ENCODE measurements around the gene APOL4.

DNA sequence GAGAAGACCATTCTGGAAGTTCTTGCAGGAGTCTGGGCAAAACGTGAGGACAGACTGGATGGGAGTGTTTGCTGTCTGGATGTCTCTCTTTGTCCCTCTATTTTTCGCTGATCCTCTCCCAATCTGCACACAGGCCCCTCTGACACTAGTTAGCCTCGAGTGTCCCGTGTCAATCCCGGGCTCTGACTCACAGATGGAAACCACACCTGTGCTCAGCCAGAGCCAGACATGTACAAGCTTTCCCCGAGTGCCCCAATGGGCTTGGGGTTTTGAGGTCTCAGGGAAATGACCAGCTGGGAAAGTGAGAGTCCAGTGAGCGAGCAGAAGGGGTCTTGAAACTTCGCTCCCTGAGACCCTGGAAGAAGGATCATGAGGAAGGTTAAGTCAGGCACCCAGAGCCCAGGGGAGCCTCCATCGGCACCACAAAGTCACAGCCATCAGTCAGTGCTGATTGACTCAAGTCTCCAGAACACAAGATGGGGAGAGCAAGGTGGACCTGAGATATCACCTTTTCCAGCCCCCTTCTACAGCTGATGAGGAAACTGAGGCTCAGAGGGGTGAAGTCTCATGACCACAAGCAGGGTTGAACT lies 23.8 kb upstream of the APOL4 start:
- TF ChIP-seq, protein P1, sequence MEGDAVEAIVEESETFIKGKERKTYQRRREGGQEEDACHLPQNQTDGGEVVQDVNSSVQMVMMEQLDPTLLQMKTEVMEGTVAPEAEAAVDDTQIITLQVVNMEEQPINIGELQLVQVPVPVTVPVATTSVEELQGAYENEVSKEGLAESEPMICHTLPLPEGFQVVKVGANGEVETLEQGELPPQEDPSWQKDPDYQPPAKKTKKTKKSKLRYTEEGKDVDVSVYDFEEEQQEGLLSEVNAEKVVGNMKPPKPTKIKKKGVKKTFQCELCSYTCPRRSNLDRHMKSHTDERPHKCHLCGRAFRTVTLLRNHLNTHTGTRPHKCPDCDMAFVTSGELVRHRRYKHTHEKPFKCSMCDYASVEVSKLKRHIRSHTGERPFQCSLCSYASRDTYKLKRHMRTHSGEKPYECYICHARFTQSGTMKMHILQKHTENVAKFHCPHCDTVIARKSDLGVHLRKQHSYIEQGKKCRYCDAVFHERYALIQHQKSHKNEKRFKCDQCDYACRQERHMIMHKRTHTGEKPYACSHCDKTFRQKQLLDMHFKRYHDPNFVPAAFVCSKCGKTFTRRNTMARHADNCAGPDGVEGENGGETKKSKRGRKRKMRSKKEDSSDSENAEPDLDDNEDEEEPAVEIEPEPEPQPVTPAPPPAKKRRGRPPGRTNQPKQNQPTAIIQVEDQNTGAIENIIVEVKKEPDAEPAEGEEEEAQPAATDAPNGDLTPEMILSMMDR (IDR thresholded peaks at IDR 0.05) = no peak
- no peak for TF ChIP-seq POLR2A (IDR thresholded peaks at IDR 0.05)
